Stimulated activated CD8-positive, alpha-beta memory T cell treated with anti-CD3 and anti-CD28 coated beads, Interleukin-4, amount 100 ng/mL, for 48 hours (primary cell): Measurements from ENCODE around the gene IL21.
"Not testable (repeated sequence)": the region's sequence is repeated elsewhere in the genome, so short reads cannot be mapped to it uniquely, and the experiment has no call there.

Experiments
- DNase-seq: peaks from one replicate; pipeline ENCODE4 v3.0.0-alpha.2; 2020

The IL21 gene

GRCh38 chr4:122621016-122621507, at the start of gene IL21:
IL21 (minus strand) TSS chr4:122621066; CDS start chr4:122621011, 55 bp downstream.
- no peak for DNase-seq

GRCh38 chr4:122669911-122670738, 49.3 kb upstream of the IL21 start:
- DNase-seq: no peak

DNA sequence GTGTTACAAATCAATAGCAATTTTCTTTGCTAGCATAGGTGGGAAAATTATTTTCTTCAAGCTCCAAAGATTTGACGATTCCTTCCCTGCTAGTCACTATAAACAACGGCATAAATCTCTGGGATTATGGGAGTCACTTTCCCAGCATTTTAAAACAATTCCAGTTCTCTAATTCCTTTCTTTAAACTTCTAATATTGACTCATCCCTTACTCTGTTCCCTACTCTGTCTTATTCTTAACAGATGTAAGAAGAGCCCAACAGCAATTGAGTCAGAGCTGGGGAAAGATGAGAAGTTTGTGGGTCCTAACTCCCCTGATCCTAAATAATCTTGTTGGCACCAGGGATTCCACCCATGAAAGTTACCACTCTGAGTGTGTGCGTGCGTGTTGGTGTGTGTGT, 47.4 kb upstream of the IL21 start:
- DNase-seq: no peak

DNA sequence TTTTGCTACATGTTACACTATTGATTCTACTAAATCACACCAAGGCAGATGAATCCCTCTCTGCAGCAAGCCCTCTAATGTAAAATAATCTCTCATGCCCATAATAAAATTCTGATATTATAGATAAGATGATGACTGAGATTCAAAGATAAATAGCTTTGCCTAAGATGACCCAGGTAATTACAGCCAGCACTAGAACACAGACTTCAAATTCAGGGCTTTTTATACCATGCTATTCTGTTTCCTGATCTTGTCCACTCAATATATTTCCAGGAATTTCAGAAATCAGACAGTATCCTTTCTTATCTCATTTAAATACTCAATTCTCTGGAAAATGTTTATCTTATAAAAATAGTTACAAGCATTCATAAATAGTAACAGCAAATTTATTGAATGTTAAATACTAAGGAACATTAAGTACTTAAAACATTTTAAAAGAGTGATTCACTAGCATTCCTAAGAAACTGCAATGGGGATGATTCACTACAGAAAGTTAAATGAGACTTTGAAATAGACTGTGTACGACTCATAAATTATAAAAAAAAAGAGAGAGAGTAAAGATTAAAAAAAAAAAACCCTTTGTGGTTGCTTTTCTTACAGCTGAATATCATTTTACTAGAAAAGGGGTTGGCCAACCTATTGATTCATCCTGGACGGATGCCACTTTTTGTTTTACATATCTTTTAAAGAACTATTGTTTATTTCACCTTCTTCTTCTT, 45.8 kb upstream of the IL21 start:
- no peak for DNase-seq

- DNase-seq: peak; percentile 35
Observed at GRCh38 chr4:122665161-122665929, 44.5 kb upstream of the IL21 start.

GRCh38 chr4:122663814-122664610, 43.1 kb upstream of the IL21 start:
- DNase-seq: peak; percentile 34

DNA sequence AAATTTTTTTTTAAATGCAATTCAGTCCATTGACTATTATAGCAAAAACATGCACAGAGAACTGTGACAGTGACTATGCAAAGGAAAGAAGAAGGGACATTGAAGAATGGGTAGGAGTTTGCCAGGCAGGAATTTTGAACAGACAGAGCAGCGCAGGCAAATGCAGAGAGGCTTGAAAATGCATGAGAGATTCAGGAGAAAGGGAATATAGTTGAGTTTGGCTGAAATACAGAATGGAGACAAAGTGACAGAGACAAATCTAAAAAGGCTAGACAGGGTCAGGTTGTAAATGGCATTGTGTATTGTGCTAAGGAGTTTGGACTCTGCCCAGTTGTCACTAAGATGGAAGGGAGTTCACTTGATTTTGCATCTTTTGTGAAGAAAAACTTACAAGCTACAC, 42.4 kb upstream of the IL21 start:
- DNase-seq: no peak

DNA sequence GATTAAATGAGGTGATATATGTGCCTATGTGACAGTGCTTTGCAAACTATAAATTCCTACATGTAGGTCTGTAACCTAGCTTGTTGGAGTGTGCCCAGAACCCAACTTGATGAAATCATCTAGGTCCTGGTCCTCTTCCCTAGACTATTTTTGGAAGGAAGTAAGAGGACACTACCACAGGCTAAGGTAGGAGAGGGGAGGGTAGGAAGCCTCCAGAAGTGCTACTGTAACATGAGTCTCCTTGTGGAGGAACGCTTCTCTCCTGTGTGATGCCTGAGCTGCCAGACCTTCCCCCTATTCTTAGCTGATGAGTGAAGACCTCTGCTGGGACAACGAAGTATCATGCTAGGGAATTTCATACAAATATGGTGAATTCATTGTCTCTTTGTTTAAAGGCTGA, 41.8 kb upstream of the IL21 start:
- no peak for DNase-seq

DNA sequence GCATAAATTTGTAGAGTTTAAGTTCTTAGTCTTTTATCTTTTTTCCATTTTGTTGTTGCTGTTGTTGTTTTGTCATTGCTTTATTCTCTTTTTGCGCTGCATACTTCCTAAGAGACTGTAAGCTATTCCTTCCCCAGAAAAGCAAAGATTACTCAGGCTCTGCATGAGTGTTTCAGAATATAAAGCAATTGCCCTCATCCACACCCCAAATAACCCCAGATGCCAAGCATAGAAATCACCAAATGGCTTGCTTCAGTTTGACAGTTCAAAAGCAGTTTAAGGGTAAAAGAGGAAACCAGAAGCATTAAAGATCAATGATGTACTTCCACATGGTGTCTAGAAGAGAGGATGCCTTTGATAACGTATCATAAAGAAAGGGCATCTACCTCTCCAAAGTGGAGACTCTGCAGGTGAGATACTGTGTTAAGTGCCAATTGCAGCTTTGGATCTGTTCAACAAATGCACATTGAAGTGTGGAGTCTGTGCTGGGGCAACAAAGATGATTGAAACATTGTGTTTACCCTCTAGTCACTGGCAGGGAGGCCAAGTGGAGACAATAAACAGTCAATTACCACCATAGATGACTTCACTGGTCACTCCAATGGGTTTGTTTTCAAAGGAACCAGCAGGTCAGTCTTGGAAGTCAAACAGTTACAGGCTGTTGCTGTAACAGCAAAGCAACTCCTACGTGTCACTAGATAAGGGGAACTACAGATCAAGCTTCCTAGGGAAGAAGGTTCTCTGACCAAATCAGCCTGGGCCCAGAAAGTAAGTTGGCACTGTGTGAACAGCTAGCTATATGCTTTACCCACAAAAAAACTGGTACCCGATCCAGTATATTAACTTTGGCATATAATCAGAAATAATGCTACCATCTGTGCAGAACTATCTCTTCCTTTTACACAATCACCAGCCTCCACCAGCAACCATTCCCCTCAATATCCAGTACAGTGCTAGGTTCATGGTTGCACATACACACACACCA, 40.6 kb upstream of the IL21 start:
- no peak for DNase-seq

DNA sequence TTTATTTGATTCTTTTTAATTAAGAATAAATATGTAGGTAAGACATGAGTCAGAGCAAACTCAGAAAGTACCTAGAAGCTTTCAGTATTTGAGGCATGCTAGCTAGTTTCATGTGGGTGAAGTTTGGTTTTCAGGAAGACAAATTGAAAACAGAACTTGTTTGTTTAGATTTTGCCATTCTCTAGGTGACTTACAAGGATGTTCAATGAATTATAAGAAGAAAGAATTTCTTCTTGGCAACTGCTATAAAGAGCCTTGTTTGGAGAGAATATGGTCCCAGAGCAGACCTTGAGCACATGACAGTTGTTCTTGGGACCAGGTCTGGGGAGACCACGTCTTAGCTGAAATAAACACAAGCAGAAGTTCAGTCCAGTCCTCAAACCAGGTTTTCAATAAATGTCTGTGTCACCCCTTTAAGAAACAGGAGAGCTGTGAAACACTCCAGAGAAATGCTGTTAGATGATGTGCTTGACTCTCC, 38.0 kb upstream of the IL21 start:
- DNase-seq: no peak

- no peak for DNase-seq
Observed at GRCh38 chr4:122658377-122658776, 37.5 kb upstream of the IL21 start.

DNA sequence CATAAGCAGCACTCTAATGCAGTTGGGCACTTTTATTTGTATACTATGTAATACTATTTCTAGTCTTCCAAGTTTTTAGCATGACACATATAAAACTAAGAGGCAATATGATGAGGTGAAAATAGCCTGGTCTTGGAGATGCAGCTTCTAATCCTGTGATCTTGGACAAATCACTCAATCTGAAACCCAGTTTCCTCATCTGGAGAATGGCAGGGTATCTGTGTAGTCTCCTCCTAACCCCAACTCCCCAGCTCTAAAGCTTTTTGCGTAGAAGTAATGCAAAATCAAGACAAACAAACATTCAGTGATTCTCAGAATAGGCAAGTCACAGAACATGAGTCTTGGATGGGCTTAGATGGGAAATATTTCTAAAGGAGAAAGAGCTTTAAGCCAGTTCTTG, 36.7 kb upstream of the IL21 start:
- DNase-seq: no peak

DNA sequence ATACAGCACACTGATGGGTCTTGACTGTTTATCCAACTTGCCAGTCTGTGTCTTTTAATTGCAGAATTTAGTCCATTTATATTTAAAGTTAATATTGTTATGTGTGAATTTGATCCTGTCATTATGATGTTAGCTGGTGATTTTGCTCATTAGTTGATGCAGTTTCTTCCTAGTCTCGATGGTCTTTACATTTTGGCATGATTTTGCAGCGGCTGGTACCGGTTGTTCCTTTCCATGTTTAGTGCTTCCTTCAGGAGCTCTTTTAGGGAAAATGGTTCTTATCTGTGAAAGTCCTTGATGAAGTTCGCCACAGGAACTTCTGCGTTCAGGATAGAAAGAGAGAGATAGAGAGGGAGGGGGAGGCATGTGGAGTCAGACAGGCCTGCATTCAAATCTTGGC, 35.7 kb upstream of the IL21 start:
- DNase-seq: not testable (repeated sequence)

DNA sequence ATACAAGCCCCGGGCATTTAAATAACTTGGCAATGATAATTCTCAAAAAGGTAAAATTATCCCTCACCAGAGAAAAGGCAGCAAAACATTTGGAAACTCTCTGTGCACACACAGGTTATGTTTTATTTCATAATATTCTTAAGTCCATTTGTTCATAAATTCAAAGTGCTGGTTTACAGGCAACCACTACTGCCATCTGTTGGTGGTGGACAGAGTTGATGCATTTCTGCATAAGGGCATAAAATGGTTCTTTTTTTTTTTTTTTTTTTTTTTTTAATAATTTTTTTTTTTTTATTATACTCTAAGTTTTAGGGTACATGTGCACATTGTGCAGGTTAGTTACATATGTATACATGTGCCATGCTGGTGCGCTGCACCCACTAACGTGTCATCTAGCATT, 31.5 kb upstream of the IL21 start:
- DNase-seq: peak; percentile 62

DNA sequence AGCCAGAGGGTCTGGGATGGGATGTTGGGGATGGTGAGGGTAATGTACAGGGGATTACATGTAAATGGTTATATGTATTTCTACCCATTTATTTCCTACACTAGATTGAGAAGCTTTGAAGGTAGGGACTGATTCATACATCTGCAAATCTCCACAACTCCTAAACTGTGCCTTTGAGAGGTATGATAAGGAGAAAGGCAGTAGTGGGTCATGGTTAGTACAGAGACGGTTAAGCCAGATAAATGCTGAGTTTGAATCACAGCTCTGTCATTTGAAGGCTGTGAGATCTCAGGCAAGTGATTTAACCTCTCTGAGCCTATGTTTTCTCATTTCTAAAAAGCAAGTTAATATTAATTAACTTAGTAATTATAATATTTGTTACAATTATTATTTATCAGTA, 29.3 kb upstream of the IL21 start:
- DNase-seq: no peak

- no peak for DNase-seq
Observed at GRCh38 chr4:122647656-122648055, 26.8 kb upstream of the IL21 start.

DNA sequence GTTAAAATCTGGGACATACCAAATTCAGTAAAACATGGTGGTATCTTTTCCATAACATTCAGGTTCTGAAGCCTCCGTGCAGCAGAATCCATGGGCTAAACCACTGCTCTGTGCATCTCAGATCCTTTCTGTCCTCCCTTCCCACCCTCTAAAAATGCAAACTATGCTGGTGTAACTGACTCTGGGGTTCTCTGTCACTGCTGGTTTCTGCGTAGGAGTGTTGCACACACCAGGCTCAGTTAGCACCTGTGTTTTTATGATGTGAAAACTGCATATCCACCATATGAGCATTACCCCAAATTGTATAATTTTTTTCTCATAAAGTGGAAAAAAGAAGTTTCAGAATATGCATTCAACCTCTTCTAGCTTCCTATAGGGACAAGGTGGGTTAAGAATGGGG, 22.4 kb upstream of the IL21 start:
- DNase-seq: no peak

DNA sequence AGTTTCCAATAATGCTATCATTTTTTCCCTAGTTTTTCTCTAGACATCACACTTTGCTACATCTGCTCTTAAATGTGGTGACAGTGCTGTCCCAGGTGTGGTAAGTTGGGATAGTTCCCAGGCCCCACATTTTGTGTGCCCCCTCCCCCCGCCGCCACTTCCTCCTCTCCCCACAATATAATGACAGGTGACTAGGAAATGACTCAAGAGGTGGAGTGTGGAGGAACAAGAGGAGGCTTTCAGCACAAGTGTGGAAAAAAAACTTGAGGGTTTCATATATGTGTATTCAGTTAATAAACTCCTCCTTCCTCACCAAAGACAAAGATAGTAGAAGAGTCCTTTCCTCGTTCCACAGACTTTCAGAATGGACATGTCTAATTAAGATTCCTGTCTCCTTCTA, 18.3 kb upstream of the IL21 start:
- DNase-seq: no peak

DNA sequence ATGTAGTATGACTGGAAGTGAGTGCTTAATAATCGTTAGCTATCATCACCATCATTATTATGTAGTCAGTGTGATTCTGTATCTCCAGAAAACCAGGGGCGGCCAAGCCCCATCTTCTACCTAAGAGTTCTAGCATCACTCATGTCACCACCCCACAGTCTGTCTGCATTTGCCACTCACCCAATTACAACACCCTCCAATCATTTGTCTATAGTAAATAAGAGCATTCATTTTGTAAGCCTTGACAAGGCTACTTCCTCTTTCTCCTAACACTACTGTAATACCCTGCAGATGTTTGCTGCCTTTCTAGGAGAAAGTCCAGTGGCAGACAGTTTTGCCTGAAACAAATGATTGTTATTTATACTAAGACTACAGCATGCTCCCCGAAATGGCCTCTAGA, 15.8 kb upstream of the IL21 start:
- DNase-seq: no peak

DNA sequence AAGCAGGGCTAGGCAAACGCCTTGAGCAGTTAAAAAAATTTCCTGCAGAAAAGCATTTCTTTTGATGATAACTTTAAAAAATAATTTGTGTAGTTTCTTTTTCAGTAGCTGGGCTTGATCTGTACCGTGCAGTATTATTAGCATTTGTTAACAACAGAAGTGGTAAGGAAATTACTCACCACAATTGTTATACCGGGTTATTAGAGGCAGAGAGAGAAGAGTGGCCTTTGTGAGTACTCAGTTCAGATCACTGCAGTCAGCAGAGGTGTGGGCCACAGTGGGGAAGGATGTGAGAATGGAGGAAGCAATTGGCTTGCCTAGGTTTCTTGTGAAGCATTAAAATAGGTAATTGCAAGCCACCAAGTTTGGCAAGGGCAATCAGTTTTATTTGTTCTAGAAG, 14.3 kb upstream of the IL21 start:
- no peak for DNase-seq

DNA sequence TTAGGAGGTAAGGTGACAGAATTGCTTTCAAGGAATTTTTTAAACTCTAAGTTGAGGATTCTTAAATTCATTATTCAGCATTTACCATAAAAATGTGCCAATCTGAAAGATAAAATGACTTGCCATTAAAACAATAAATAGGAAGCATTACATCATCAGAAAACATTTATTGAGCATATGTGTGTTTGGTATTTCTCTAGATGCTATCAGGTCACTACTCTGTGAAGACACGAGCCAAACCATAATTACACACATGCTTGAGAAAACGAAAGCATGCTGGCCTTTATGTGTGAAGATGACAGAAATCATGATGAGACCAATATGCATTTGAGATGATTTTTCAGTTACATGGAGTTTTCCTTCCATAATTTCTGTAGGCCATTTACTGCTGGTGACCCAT, 12.3 kb upstream of the IL21 start:
- no peak for DNase-seq
